Prostate gland (tissue), 2 donors: ENCODE results near the gene RCBTB2. TPM values are rescaled to one million over a fixed set of nuclear protein-coding genes. Genes with fewer than 3 reads are reported as not detected.

Experiments used
- DNase-seq: peaks from one replicate; pipeline ENCODE4 v3.0.0-alpha.2; 2019; ENCODE audit warnings: low spot score
- H3K27ac ChIP-seq, 2 donors: fragments of 200-600 bp; sonication (generic); 2 replicates each; pipeline ENCODE4 v1.5.1; 2017 to 2019
- H3K27me3 ChIP-seq: fragments of 200-600 bp; sonication (generic); replicated peaks from 2 replicates; pipeline ENCODE4 v1.5.1; 2019; ENCODE audit not compliant: insufficient read depth
- H3K36me3 ChIP-seq, 2 donors: fragments of 200-600 bp; sonication (generic); 1 replicate in 1 of 2; 2 replicates in 1 of 2; pipeline versions ENCODE4 v1.5.1 to v1.8.1; 2017 to 2019
- H3K4me1 ChIP-seq: fragments of 200-600 bp; sonication (generic); replicated peaks from 2 replicates; pipeline ENCODE4 v1.5.1; 2019
- H3K4me3 ChIP-seq, 2 donors: fragments of 200-600 bp; sonication (generic); 2 replicates each; pipeline ENCODE4 v1.5.1; 2017 to 2019
- H3K9me3 ChIP-seq: fragments of 200-600 bp; sonication (generic); 2 replicates; pipeline ENCODE4 v1.5.1; 2017
- CTCF ChIP-seq, 4 experiments: fragments of 200-600 bp in 2 of 4; fragments of 450-650 bp in 2 of 4; sonication (generic) in 2 of 4; IDR thresholded peaks; 1 replicate in 3 of 4; 2 replicates in 1 of 4; pipeline ENCODE4 v1.5.1; 2016 to 2019; ENCODE audit warnings: antibody characterized with exemption in 4 of 4, mild to moderate bottlenecking in 2 of 4, moderate library complexity in 2 of 4
- POLR2A ChIP-seq: fragments of 450-650 bp; IDR thresholded peaks from one replicate; pipeline ENCODE4 v1.6.1; 2016; ENCODE audit warnings: antibody characterized with exemption, mild to moderate bottlenecking
- POLR2AphosphoS5 ChIP-seq: sonication (generic); formaldehyde crosslinking; IDR thresholded peaks from one replicate; pipeline ENCODE4 v1.6.1; 2017; ENCODE audit warnings: antibody characterized with exemption
- WGBS: methylation state at CpG from one replicate; pipeline ENCODE4 v1.1.5; 2018; 5-methylcytosine and 5-hydroxymethylcytosine counted together
- intact Hi-C: fragments of 100-400 bp; cut with DNase I; formaldehyde crosslinking; loops from one replicate; pipeline ENCODE4 v1.14.2; 2022
- total RNA-seq, 2 donors: library from RNA; depleted of rRNA; stranded (reverse); fragments of >200 nt; gene quantifications; one replicate each; pipeline ENCODE4 v1.1.0, GENCODE V29; 2016

RCBTB2 gene
- total RNA-seq, 2 donors from 2014 or later = 11.6 to 26.2 TPM

GRCh38 chr13:48569104-48569666 is 36.3 kb upstream of the RCBTB2 start:
- Histone ChIP-seq H3K27ac (peak overlapping the region; percentile 7 to 71), H3K27me3 (no peaks in the 10 kb centered on the region), H3K9me3 (no peaks in the 10 kb centered on the region), H3K36me3 (no peaks in the 10 kb centered on the region), H3K4me1 (no peaks in the 10 kb centered on the region), H3K4me3 (no peak overlapping the region)
- TF ChIP-seq POLR2A = no peak
- intact Hi-C loops = loop anchor here (2.0 to 10.0 kb wide), 2 partner anchors 36 to 444 kb away; partner anchors contain the start of gene RCBTB2
- WGBS = 83% methylated on average over 8 of the region's 8 CpGs
- no peak for DNase-seq

GRCh38 chr13:48568370-48569103 is 35.7 kb upstream of the RCBTB2 start:
- Histone ChIP-seq H3K4me3 (no peak overlapping the region), H3K4me1 (no peaks in the 10 kb centered on the region), H3K27ac (peak overlapping the region; percentile 61 to 71), H3K9me3 (no peaks in the 10 kb centered on the region), H3K36me3 (no peaks in the 10 kb centered on the region), H3K27me3 (no peaks in the 10 kb centered on the region)
- no peak for DNase-seq
- no peak for TF ChIP-seq POLR2A
- TF ChIP-seq CTCF (IDR thresholded peaks at IDR 0.05) = no peak
- no peak for TF ChIP-seq POLR2AphosphoS5
- intact Hi-C loops = loop anchor here (2.0 to 10.0 kb wide), 2 partner anchors 36 to 444 kb away; partner anchors contain the start of gene RCBTB2
- 33% methylated on average over 6 of the region's 6 CpGs for WGBS

- no peaks in the 10 kb centered on the region for H3K27me3 ChIP-seq
- 6% methylated on average over 6 of the region's 6 CpGs for WGBS
- no peaks in the 10 kb centered on the region for H3K4me1 ChIP-seq
- DNase-seq = peak; percentile 51
- H3K4me3 ChIP-seq = no peak overlapping the region
- peak overlapping the region; percentile 61 to 71 for H3K27ac ChIP-seq
- no peaks in the 10 kb centered on the region for H3K36me3 ChIP-seq
- H3K9me3 ChIP-seq = no peaks in the 10 kb centered on the region
- TF ChIP-seq CTCF (IDR thresholded peaks at IDR 0.05) (peak in 1 of 4 experiments; percentile 12), POLR2A (no peak), POLR2AphosphoS5 (peak; percentile 77)
- intact Hi-C loops = loop anchor here (2.0 to 10.0 kb wide), 2 partner anchors 35 to 443 kb away; partner anchors contain the start of gene RCBTB2
These were observed 34.9 kb upstream of the RCBTB2 start for GRCh38 chr13:48567515-48568369.

GRCh38 chr13:48564056-48564455 is 31.2 kb upstream of the RCBTB2 start:
- no peaks in the 10 kb centered on the region for H3K4me1 ChIP-seq
- no peaks in the 10 kb centered on the region for H3K9me3 ChIP-seq
- H3K36me3 ChIP-seq = no peaks in the 10 kb centered on the region
- no peak overlapping the region for H3K27ac ChIP-seq
- DNase-seq = no peak
- H3K4me3 ChIP-seq = no peak overlapping the region
- no peaks in the 10 kb centered on the region for H3K27me3 ChIP-seq
- intact Hi-C loops = loop anchor here (10.0 kb wide), 1 partner anchor 439 kb away; no protein-coding TSS in a partner anchor
- 42% methylated on average over 3 of the region's 3 CpGs for WGBS
- TF ChIP-seq POLR2AphosphoS5 = no peak
- no peak for TF ChIP-seq POLR2A
- no peak for TF ChIP-seq CTCF (IDR thresholded peaks at IDR 0.05)

- intact Hi-C loops = loop anchor here (10.0 kb wide), 1 partner anchor 439 kb away; no protein-coding TSS in a partner anchor
- DNase-seq = no peak
- Histone ChIP-seq H3K36me3 (no peaks in the 10 kb centered on the region), H3K27ac (no peak overlapping the region), H3K4me1 (no peaks in the 10 kb centered on the region), H3K27me3 (no peaks in the 10 kb centered on the region), H3K9me3 (no peaks in the 10 kb centered on the region), H3K4me3 (no peak overlapping the region)
- TF ChIP-seq CTCF (IDR thresholded peaks at IDR 0.05) (no peak), POLR2A (no peak), POLR2AphosphoS5 (no peak)
These were observed 30.7 kb upstream of the RCBTB2 start for GRCh38 chr13:48563626-48564025.
